ENCODE data around the gene IL37.

Gene IL37

DNA sequence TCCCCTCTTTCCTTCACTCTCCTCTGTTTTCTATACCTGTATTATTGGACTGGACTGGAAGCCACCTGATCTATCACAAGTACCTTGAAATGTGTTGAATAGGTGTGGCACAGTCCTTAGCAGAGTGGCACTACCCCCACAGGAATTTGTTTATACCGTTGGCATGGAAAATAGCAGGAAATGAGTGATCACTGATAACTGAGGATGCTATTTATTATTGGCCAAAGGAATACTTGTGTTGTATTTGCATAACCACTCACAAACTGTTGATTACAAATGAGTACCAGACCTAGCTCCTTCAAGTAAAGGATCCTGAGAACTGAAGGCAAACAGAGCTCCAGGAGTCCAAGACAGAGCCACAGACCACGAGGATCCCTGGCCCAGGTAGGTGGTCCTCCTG is at the start of gene IL37:
Gene IL37, plus strand, starts transcription at position 301 of the 400 bp plus-strand sequence. CDS start 1,848 bp downstream, outside the sequence.
- no peaks in the 10 kb centered on the region for H3K4me1 ChIP-seq (ENCODE audit: insufficient read depth, insufficient read length)
- no peak within 1 kb of the TSS for H3K4me3 ChIP-seq (ENCODE audit: insufficient read length, low read depth)
- H3K9ac ChIP-seq (ENCODE audit: insufficient read length, low read depth) = no peak within 1 kb of the TSS
- TF ChIP-seq ZNF274 (IDR thresholded peaks at IDR 0.05; ENCODE audit: low read depth, low read length) (no peak), YY1 (IDR thresholded peaks at IDR 0.05; ENCODE audit: insufficient read depth, insufficient read length) (no peak), SUZ12 (IDR thresholded peaks at IDR 0.05; ENCODE audit: extremely low read depth, insufficient read depth, insufficient read length) (no peak)
- H3K27me3 ChIP-seq (ENCODE audit: insufficient read depth, insufficient read length) = no peaks in the 10 kb centered on the region
- no peaks in the 10 kb centered on the region for H3K36me3 ChIP-seq (ENCODE audit: insufficient read depth, insufficient read length, low read length)
- H3K9me3 ChIP-seq (ENCODE audit: insufficient read depth, low read length) = peaks cover 6% of the 10 kb centered on the region; the same call in 1 of the 2 replicates
- DNase-seq (ENCODE audit: low read depth, low spot score) = no peak

GRCh38 chr2:112864072-112864471 is 46.9 kb upstream of the IL37 start:
- Histone ChIP-seq H3K27me3 (ENCODE audit: insufficient read depth, insufficient read length) (no peaks in the 10 kb centered on the region), H3K36me3 (ENCODE audit: insufficient read depth, insufficient read length, low read length) (no peaks in the 10 kb centered on the region), H3K9ac (ENCODE audit: insufficient read length, low read depth) (no peak overlapping the region), H3K4me3 (ENCODE audit: insufficient read length, low read depth) (no peak overlapping the region), H3K4me1 (ENCODE audit: insufficient read depth, insufficient read length) (no peaks in the 10 kb centered on the region), H3K9me3 (ENCODE audit: insufficient read depth, low read length) (peaks cover 86% of the 10 kb centered on the region)
- TF ChIP-seq YY1 (IDR thresholded peaks at IDR 0.05; ENCODE audit: insufficient read depth, insufficient read length) = no peak
- no peak for TF ChIP-seq SUZ12 (IDR thresholded peaks at IDR 0.05; ENCODE audit: extremely low read depth, insufficient read depth, insufficient read length)
- TF ChIP-seq ZNF274 (IDR thresholded peaks at IDR 0.05; ENCODE audit: low read depth, low read length) = no peak
- DNase-seq (ENCODE audit: low read depth, low spot score) = no peak

DNA sequence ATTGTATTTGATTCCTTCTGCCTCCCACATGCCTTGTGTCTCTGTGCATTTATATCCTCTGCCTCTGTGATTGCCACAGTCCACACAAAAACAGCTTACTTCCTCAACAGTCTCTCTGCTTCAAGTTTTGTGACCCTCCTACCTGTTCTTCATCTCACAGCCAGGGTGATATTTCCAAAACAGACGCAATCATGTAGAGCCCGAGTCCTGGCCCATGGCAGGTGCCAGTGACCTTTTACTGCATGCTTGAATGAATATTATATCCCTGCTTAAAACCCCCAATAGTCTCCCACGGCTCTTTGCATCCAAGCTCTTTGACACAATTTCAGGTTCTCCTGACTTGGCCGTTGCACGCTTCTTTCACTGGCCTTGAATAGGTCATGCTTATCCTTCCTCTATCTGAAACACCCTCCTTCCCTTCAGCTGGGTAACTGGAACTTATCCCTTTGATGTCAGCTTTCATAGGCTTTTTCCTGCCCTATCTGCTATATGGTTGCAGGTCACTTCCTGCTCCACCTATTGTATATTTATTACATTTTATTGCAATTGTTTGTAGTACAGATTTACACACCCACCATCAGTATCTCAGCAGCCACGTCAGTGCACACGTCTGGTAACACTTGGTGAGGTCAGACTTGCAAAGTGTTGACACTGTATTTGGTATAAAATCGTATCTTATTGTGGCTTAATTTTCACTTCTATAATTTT is 44.7 kb upstream of the IL37 start:
- no peak overlapping the region for H3K4me3 ChIP-seq (ENCODE audit: insufficient read length, low read depth)
- H3K9ac ChIP-seq (ENCODE audit: insufficient read length, low read depth) = no peak overlapping the region
- peaks cover 6% of the 10 kb centered on the region for H3K4me1 ChIP-seq (ENCODE audit: insufficient read depth, insufficient read length)
- no peaks in the 10 kb centered on the region for H3K27me3 ChIP-seq (ENCODE audit: insufficient read depth, insufficient read length)
- peaks cover 64% of the 10 kb centered on the region for H3K9me3 ChIP-seq (ENCODE audit: insufficient read depth, low read length)
- DNase-seq (ENCODE audit: low read depth, low spot score) = no peak
- TF ChIP-seq ZNF274 (IDR thresholded peaks at IDR 0.05; ENCODE audit: low read depth, low read length) (no peak), SUZ12 (IDR thresholded peaks at IDR 0.05; ENCODE audit: extremely low read depth, insufficient read depth, insufficient read length) (no peak), YY1 (IDR thresholded peaks at IDR 0.05; ENCODE audit: insufficient read depth, insufficient read length) (no peak)
- no peaks in the 10 kb centered on the region for H3K36me3 ChIP-seq (ENCODE audit: insufficient read depth, insufficient read length, low read length)

GRCh38 chr2:112867701-112868631 is 43.0 kb upstream of the IL37 start:
- Histone ChIP-seq H3K9ac (ENCODE audit: insufficient read length, low read depth) (no peak overlapping the region), H3K36me3 (ENCODE audit: insufficient read depth, insufficient read length, low read length) (no peaks in the 10 kb centered on the region), H3K4me1 (ENCODE audit: insufficient read depth, insufficient read length) (peaks cover 7% of the 10 kb centered on the region), H3K4me3 (ENCODE audit: insufficient read length, low read depth) (no peak overlapping the region), H3K27me3 (ENCODE audit: insufficient read depth, insufficient read length) (no peaks in the 10 kb centered on the region), H3K9me3 (ENCODE audit: insufficient read depth, low read length) (peaks cover 48% of the 10 kb centered on the region)
- no peak for DNase-seq (ENCODE audit: low read depth, low spot score)
- no peak for TF ChIP-seq SUZ12 (IDR thresholded peaks at IDR 0.05; ENCODE audit: extremely low read depth, insufficient read depth, insufficient read length)

- TF ChIP-seq YY1 (IDR thresholded peaks at IDR 0.05; ENCODE audit: insufficient read depth, insufficient read length) = no peak
- no peak for TF ChIP-seq ZNF274 (IDR thresholded peaks at IDR 0.05; ENCODE audit: low read depth, low read length)
- no peak for TF ChIP-seq SUZ12 (IDR thresholded peaks at IDR 0.05; ENCODE audit: extremely low read depth, insufficient read depth, insufficient read length)
- DNase-seq (ENCODE audit: low read depth, low spot score) = no peak
- Histone ChIP-seq H3K27me3 (ENCODE audit: insufficient read depth, insufficient read length) (no peaks in the 10 kb centered on the region), H3K36me3 (ENCODE audit: insufficient read depth, insufficient read length, low read length) (no peaks in the 10 kb centered on the region), H3K9me3 (ENCODE audit: insufficient read depth, low read length) (peaks cover 36% of the 10 kb centered on the region), H3K9ac (ENCODE audit: insufficient read length, low read depth) (no peak overlapping the region), H3K4me3 (ENCODE audit: insufficient read length, low read depth) (no peak overlapping the region), H3K4me1 (ENCODE audit: insufficient read depth, insufficient read length) (peaks cover 7% of the 10 kb centered on the region)
Measured at GRCh38 chr2:112869258-112869842, 41.6 kb upstream of the IL37 start.

- no peak for DNase-seq (ENCODE audit: low read depth, low spot score)
- Histone ChIP-seq H3K27me3 (ENCODE audit: insufficient read depth, insufficient read length) (no peaks in the 10 kb centered on the region), H3K4me1 (ENCODE audit: insufficient read depth, insufficient read length) (peaks cover 7% of the 10 kb centered on the region), H3K36me3 (ENCODE audit: insufficient read depth, insufficient read length, low read length) (no peaks in the 10 kb centered on the region), H3K9me3 (ENCODE audit: insufficient read depth, low read length) (peaks cover 18% of the 10 kb centered on the region), H3K4me3 (ENCODE audit: insufficient read length, low read depth) (no peak overlapping the region), H3K9ac (ENCODE audit: insufficient read length, low read depth) (no peak overlapping the region)
- no peak for TF ChIP-seq ZNF274 (IDR thresholded peaks at IDR 0.05; ENCODE audit: low read depth, low read length)
- TF ChIP-seq SUZ12 (IDR thresholded peaks at IDR 0.05; ENCODE audit: extremely low read depth, insufficient read depth, insufficient read length) = no peak
- no peak for TF ChIP-seq YY1 (IDR thresholded peaks at IDR 0.05; ENCODE audit: insufficient read depth, insufficient read length)
Measured at GRCh38 chr2:112870841-112871835, 39.8 kb upstream of the IL37 start.
